Left hindlimb (tissue), 1 donor: Measurements from ENCODE around the gene KDM4C.
"Not testable (repeated sequence)": the region's sequence is repeated elsewhere in the genome, so short reads cannot be mapped to it uniquely, and the experiment has no call there.

ENCODE experiments used
- DNase-seq: peaks from one replicate; pipeline ENCODE4 v3.0.0-alpha.2; 2018

The KDM4C gene

DNA sequence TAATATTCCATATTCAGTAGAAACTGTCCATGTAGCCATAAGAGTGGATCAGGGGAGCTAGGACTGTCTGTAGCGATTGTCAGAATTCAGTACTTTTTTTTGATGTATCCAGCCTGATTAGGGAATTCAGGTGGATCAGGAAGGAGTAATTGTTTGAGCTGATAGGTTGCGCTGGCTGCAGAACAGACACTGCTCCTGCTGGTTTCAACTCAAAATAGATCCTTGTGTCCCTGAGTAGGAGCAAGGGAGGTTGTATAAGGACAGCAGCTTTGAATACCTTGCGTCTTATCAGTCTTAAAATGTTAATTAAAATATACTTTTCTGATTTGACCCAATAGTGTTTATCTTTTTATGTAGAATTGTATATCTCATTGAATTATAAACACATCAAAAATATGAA is 229.6 kb downstream of the KDM4C start:
- no peak for DNase-seq

GRCh38 chr9:6991418-6991817 is 233.6 kb downstream of the KDM4C start:
- no peak for DNase-seq

DNA sequence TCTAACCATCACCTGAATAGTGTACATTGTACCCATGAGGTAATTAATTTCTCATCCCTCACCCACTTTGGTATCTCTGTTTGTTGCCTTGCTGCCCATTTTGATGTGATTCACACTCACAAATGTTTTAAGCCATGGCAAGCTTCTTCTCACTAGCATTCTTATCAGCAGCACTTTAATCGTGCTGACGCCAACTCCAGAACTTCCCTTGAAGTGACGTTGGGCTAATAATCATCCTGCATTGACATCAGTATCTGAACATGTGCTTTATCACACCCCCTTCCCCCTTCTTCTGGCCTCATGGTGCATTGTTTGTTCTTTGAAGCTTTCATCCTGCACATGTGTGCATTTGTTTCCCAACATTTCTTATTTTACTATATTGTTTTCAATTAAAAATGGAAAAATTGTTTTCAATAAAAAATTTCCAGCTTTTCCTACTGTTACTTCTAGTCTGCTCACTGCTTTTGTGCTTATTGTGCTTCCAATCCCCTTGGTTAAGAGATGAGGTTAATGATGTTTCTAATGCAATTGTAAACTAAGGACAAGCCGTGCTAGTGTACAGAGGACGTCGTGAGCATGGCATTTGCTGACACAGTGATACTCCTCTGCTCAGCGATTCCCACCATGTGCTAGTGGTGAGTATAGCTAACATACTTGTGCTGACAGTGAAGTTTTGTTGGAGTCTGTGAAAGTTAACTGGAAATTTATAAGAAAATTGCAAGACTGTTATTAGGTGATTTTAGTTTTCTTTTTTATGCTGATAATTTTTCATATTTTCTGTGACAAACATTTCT is 238.5 kb downstream of the KDM4C start:
- no peak for DNase-seq

GRCh38 chr9:6997330-6997729 is 239.6 kb downstream of the KDM4C start:
- DNase-seq = no peak

DNA sequence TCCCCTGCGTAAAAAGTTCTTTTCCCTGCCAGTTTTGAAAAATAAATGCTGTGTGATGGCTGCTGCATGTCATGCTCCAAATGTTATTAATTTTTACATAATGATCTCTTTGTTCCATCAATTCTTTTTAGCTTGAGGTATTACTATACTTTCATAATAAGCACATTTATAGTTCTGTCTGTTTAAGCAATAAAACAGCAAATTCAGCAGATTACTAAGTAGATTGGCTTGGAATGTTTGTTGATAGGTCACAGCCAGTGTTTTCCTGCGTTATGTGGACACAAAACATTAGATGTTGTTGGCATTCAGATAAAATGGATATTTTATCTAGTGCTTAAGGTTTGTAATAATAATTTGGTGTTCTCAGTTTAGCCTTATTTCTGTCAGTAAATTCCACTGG is 242.0 kb downstream of the KDM4C start:
- no peak for DNase-seq

- DNase-seq = no peak
These were observed 243.8 kb downstream of the KDM4C start for GRCh38 chr9:7001571-7001970.

GRCh38 chr9:7003861-7004260 is 246.1 kb downstream of the KDM4C start:
- no peak for DNase-seq

GRCh38 chr9:7006417-7006816 is 248.6 kb downstream of the KDM4C start:
- no peak for DNase-seq

- no peak for DNase-seq
These were observed 250.6 kb downstream of the KDM4C start for GRCh38 chr9:7008411-7008810.

GRCh38 chr9:7009065-7009464 is 251.3 kb downstream of the KDM4C start:
- DNase-seq = no peak

GRCh38 chr9:7011395-7012067 is 253.8 kb downstream of the KDM4C start:
- no peak for DNase-seq

DNA sequence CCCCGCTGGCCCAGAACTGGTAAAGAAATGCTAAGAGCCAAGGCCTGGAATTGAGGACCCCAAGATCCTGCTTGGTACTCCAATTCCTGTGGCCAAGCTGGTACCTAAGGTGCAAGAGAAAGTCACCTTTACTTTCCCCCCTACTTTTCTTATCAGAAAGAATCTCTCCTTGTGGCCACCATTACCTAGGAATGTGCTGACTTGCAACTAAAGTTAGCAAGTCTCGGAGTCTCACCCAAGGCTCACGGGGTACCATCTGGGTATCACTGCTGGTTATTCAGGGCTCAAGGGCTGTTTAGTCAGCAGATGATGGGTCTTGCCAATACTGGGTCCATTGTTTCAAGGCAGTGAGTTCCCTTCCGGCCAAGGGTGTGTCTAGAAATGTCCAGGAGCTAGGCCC is 270.2 kb downstream of the KDM4C start:
- no peak for DNase-seq

- no peak for DNase-seq
These were observed 270.8 kb downstream of the KDM4C start for GRCh38 chr9:7028591-7028990.

DNA sequence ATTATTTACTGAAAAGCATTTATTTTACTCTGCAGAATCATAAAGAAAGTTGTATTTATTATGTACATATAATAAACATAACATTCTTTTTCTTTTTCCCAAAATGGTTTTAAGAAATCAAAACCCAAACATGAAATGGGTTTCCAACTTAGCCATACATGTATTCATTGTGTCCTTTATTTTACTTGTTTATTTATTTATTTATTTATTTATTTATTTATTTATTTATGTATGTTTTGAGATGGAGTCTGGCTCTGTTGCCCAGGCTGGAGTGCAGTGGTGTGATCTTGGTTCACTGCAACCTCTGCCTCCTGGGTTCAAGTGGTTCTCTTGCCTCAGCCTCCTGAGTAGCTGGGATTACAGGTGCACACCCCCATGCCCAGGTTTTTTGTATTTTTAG is 273.2 kb downstream of the KDM4C start:
- DNase-seq = not testable (repeated sequence)

DNA sequence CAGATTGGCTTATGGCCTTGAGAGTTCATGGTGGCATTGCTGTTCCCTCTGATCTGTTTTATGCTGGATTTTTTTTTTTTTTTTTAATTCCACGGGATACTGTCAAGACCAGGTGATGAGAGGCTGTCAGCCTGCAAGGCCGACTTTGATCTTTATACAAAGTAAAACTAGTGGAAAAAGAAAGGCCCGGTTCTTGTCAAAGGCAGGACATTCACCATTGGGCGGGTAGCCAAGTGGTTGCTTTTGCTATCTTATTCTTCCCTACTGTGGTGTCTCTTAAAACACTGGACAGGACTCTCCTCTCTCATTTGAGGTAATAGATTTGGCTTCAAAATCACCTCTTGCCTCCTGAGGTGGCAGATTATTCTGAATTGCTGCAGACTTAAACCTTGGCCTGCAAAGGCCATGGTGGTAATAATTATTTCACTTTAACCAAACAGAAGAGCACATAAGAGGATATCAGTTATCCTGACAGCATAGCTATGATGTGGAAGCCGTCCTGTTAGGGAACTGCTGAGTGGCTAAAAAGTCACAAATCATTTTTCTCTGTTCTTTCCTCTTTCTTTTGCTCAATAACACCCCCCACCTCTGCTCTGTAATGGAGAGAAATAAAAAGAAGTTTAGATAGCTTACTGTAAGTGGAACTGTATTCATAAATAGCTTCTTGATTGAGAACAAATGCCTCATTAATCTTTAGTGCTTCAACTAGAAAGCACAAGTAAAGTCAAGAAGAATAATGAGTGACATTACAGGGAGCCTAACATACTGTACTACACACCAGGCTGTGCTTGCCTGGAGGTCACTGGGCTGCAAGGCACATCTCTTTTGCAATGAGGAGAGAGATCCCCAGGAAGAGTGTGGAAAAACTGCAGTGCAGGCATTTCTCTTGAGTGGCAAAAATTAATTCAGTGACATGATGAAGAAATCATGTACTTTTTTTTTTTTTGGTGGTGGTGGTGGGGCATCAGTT is 275.6 kb downstream of the KDM4C start:
- DNase-seq = no peak

DNA sequence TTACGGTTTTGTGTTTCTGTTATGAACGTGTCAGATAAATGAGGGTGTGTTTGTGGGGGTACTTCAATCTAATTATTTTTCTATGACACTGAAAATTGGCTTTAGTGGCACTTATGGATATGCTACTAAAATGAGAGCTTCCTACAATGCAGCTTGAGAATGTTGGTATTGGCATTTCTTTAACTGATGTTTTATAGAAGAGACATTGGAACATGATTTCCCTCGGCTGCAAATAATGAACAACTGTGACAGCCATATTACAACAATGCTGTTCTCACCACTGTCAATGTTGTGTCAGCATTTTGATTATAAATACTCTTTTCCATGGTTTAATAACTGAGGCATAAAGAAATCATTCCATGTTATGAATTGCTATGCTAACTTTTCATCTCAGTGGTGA is 279.4 kb downstream of the KDM4C start:
- no peak for DNase-seq

DNA sequence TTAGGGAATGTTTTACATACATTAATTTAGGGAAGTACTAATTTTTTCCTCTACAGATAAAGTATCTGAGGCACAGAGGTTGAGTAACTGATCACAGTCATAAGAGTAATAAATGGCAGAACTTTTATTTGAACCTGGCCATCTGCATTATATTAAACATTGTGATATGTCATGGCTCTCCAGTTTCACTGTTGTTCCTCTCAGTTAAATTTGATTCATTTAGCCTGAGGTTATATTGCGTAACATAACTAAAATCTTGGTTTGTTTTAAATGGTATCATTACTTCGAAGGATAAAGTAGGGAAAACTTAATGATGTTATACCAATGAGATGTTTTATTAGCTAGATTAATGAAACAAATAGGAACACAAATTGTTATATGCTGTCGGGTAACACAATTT is 284.4 kb downstream of the KDM4C start:
- DNase-seq = no peak

- DNase-seq = no peak
These were observed 287.6 kb downstream of the KDM4C start for GRCh38 chr9:7045361-7045760.

DNA sequence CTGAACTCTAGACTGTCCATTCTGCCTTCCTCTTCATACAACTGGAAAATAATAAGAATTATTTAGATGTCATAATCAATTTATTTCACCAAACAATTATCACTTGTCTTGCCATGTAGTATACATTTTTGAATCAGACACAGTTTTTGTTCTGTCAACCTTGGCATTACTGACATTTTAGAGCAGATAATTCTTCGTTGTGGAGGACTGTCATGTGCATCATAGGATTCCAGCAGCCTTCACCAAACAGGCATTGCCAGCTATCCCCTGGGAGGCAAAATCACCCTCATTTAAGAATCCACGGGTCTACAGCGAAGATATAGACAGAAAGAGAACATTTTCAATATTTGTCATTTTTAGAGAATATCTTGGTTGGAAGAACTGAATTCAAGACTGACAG is 293.9 kb downstream of the KDM4C start:
- no peak for DNase-seq

- DNase-seq = no peak
These were observed 296.1 kb downstream of the KDM4C start for GRCh38 chr9:7053903-7054302.

GRCh38 chr9:7055171-7055903 is 297.6 kb downstream of the KDM4C start:
- DNase-seq = no peak

- DNase-seq = no peak
These were observed 298.5 kb downstream of the KDM4C start for GRCh38 chr9:7056254-7056653.

GRCh38 chr9:7058473-7058872 is 300.7 kb downstream of the KDM4C start:
- DNase-seq = no peak
